ENCODE measurements around the gene TMC1.
A peak's percentile ranks its signal among the peaks of the same experiment; 100 is the strongest.

The TMC1 gene

GRCh38 chr9:72685911-72686310, 164.5 kb downstream of the TMC1 start:
- no peak for DNase-seq

GRCh38 chr9:72687331-72687730, 165.9 kb downstream of the TMC1 start:
- DNase-seq, result no peak

DNA sequence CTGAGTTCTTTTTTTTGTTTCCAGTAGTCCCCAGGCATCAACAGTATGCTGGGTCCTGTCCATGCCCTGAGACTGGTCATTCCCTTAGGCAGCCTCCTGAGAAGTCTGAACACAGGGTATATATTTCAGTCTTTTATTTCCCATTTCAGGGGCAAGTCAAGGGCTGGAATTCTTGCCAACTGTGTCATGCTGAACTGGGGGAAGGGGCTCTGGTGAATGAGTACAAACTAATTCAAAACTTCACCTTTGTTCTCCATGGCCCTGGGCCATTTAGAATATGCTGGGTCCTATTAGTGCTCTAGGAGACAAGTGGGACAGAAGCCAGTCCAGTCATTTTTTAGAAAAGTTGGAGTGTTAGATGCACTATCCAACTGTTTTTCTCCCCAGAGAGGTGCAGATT, 170.3 kb downstream of the TMC1 start:
- no peak for DNase-seq

- DNase-seq, result no peak
Measured at GRCh38 chr9:72695365-72695764, 174.0 kb downstream of the TMC1 start.

- no peak for DNase-seq
Measured at GRCh38 chr9:72696511-72696910, 175.1 kb downstream of the TMC1 start.

GRCh38 chr9:72701510-72701909, 180.1 kb downstream of the TMC1 start:
- no peak for DNase-seq

DNA sequence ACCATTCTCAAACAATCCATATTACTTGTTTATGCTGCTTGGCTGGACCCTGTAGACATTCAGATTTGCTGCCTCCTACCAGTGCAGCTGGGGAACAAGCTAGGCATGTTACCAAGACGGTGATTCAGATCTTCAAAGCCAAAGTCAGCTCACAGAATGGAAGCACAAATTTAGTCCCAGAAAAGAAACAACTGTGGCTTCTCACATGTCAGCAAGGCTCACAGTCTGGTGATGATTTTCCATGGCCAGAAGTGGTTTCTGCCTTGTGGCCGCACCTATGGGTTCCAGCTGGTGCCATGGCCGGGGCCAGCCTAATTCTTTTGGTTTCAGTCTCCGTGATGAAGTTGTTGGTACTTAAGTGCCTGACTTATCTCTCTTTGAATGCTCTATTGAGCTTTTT, 182.2 kb downstream of the TMC1 start:
- DNase-seq, result no peak

GRCh38 chr9:72704688-72705375, 183.4 kb downstream of the TMC1 start:
- no peak for DNase-seq

DNA sequence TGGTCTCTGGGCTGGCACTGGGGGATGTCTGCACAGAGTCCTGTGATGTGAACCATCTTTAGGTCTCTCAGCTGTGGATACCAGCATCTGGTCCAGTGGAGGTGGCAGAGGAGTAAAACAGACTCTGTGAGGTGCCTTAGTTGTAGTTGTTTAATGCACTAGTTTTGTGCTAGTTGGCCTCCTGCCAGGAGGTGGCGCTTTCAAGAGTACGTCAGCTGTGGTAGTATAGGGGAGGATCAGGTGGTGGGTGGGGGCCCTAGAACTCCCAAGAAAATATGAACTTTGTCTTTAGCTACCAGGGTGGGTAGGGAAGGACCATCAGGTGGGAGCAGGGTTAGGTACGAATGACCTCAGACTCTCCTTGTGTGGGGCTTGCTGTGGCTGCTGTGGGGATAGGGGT, 197.1 kb downstream of the TMC1 start:
- DNase-seq, result peak; percentile 13

GRCh38 chr9:72721067-72721466, 199.7 kb downstream of the TMC1 start:
- no peak for DNase-seq

DNA sequence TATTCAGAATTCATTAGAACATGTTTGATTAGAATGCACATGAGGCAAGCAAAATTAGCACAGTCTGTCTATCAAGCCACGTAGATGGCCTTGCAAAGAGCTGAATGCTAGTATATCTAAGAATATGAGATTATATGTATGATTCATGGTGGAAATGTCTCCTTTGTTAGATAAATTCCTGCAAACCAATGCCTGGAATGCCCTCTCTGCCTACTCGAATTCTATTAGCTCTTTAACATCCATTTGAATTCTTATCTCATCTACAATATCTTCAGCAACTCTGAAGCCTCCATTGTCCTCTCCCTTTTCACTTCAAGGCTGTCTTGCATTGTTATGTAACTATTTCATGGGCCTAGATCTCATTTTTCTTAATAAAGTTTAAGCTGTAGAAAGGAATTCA, 205.5 kb downstream of the TMC1 start:
- no peak for DNase-seq

GRCh38 chr9:72728031-72728770, 206.8 kb downstream of the TMC1 start:
- DNase-seq, result no peak

GRCh38 chr9:72733895-72734294, 212.5 kb downstream of the TMC1 start:
- no peak for DNase-seq

DNA sequence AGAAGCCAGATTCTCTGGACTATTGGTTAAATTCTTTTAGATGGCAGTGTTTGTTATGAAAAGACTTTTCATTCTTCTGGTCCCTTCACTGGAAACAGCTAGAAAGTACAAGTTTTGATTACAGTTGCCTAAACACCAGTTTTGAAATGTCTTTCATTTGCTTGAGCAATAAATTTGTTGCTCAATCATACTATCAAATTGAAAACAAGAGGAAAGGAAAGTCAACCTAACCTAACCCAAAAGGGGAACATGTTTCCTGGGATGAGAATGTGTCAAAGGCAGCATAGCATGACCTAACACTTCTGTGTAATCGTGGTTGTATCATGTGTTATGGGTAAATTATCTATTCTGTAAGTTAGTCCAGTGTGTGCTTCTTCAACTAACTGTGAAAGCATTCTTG, 213.2 kb downstream of the TMC1 start:
- peak; percentile 54 for DNase-seq

- DNase-seq, result no peak
Measured at GRCh38 chr9:72743836-72744235, 222.4 kb downstream of the TMC1 start.

DNA sequence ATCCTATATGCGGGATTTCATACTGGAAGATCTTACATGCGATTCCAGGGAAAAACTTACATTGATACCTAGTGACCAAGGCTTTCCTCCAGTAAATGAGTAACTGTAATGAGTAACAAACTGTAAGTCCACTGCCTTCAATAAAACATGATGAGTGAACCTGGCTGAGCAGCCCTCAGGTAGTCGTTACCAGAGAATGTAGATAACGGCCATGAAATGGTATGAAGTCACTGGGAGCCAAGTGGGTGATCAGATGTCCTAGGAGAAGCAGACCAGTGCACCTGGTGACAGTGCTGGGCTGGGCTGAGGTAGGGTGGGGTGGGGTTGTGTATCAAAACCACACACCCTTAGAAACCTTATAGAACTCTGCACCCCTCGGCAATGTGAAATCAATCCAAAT, 227.9 kb downstream of the TMC1 start:
- DNase-seq, result no peak

GRCh38 chr9:72751541-72751940, 230.1 kb downstream of the TMC1 start:
- DNase-seq, result no peak

DNA sequence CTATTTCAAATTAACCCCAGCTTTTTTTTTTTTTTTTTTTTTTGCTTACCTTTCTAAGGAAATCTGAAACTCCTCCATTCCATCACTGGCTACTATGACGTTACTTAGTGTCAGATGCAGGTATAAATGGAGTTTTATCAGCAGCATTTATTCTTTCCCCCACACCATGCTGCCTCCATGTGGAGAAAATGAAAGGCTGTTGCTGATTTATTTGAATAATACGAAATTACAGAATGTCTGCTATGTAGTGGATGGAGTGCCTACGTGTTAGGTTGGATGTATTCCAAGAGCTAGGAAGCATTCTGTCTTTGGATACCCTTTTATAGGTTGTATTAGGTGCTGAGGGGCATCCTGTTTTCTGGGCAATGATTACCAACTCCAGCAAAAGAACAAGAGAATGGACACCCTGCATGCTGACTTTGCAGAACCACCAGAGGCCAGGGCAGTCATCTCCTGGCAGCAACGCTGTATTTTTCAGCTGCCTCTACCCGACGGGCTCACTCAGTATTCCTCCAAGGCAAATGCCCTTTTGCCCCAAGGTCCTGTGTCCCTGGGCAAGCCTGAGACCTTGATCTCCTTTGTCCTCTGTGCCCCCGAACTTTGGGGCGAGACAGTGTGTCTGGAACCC, 232.0 kb downstream of the TMC1 start:
- no peak for DNase-seq

DNA sequence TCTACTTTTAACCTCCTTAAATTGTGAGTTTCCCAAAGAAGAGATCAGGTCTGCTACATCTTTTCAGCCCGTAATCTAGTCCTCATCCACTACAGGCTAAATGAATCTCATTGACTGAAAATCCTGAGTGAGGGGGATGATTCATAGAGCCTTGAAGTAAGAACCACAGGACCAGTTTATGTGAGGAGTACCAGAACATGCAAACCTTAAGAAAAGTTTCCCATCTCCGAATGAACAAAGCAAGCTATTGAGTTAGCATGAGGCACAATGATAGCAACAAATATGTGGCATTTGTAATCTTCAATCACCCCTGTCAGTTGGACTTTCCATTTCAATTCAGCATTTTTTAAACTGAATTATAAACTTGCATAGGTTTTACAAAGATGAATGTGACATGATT, 234.4 kb downstream of the TMC1 start:
- no peak for DNase-seq

DNA sequence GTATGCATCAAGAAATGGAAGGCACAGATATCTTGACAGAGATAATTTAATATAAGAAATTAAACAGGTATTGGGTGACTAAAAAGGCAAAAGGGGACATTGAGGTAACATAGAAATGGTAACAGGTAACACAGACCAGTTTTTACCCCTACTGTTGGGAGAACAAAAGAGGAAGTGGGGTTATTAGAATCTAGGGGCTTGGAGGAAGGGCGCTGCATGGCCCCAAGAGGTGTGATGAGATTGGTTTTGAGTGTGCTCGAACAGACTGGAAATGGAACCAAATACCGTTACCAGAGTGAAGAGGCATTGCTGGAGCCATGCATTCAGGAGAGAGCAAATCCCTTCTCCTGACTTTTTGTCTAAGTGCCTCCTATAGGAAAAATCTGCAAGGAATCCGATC, 237.5 kb downstream of the TMC1 start:
- DNase-seq, result no peak

GRCh38 chr9:72763022-72763421, 241.6 kb downstream of the TMC1 start:
- DNase-seq, result no peak

DNA sequence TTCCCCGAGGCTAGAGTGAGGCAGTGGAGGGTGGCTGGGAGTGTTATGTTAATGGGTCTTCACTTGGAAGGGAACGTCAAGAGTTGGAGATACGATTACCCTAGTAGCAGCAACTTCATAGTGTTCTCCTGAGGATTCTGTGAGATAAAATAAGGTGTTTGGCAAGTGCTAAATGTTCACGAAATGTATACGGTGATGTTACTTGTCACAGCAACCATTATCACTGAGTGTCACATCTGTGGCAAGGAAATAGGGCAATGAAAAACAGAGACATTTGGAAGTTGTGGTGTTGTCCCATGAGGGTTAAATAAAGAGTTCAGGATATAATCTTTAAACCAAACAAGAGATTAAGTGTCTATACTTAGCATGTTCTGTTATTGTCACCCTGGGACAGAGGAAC, 248.1 kb downstream of the TMC1 start:
- DNase-seq, result no peak

DNA sequence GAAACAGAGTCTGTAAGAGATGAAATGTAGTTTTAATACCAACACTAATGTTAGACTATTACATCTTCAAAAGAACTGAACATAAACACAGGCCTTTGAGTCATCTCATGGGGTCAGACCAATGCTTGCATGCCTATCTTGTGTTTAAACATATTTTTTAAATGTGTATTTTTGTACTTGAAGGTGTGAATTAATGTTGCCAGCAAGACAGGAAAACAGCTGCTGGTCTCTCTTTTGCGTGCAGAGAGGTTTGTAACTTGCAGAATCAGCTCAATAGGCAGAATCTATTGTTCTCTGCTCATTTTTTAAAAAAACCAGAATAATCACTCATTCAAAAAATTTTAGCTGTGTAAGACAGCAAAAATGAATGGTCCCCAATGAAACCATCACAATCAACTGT, 251.3 kb downstream of the TMC1 start:
- DNase-seq, result no peak

DNA sequence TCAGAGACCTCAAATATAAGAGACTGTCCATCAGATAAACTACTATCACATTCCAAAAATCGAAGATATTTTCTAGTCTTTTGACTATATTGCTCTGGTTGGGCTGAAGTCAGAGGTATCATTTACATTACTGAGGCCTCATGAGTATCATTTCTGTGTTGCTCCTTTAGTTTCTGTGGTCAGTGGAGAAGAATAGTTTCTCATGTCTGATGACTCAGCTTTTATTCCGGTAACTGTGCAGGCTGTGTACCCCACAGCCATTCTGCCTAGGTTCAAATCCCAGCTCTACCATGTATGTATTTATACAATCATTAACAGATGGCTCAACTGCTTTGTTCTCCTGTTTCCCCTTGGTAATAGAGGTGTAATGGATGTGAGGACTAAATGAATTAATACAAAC, 252.2 kb downstream of the TMC1 start:
- DNase-seq, result no peak
